GM10248 (cell line): ENCODE measurements around the gene ALG10.
"Not testable (repeated sequence)": the region's sequence is repeated elsewhere in the genome, so short reads cannot be mapped to it uniquely, and the experiment has no call there.

ENCODE experiments used
- CTCF ChIA-PET: fragments of 300-600 bp; sonication (Branson Sonifier 250); formaldehyde crosslinking; extraction: SDS; loops from one replicate; lab custom pipeline; 2021; ENCODE audit warnings: antibody characterized with exemption; lab: Yijun Ruan, JAX
- POLR2A ChIA-PET: fragments of 350-650 bp; sonication (Branson Sonifier 250); formaldehyde crosslinking; extraction: SDS; loops from one replicate; lab custom pipeline; 2020; ENCODE audit warnings: antibody characterized with exemption; lab: Yijun Ruan, JAX
- DNase-seq: peaks from one replicate; pipeline ENCODE4 v3.0.0; 2012; ENCODE audit errors: extremely low spot score
- CTCF ChIP-seq: IDR thresholded peaks from 2 replicates; pipeline ENCODE4 v1.5.1; 2012; ENCODE audit warnings: mild to moderate bottlenecking, low read depth; ENCODE audit errors: extremely low read depth, missing control alignments, control extremely low read depth

ALG10 gene

GRCh38 chr12:34022079-34022830 is at the start of gene ALG10:
Gene ALG10, plus strand, starts transcription at chr12:34022496. Its CDS starts 104 bp downstream, at chr12:34022600.
- TF ChIP-seq CTCF = peak; percentile 59
- ChIA-PET CTCF (interaction anchor here (0.7 to 4.6 kb wide), 9 partner anchors 13 to 1567 kb away, joined by 3 to 71 read pairs (median 4); partner anchors contain the start of gene YARS2), POLR2A (interaction anchor here (1.3 kb wide), 2 partner anchors 1266 to 1267 kb away, joined by 3 to 9 read pairs; partner anchors contain the start of gene YARS2)
- DNase-seq = peak; percentile 82

GRCh38 chr12:33972884-33973283 is 49.4 kb upstream of the ALG10 start:
- CTCF ChIA-PET, DNase-seq, POLR2A ChIA-PET: not testable (repeated sequence)

- POLR2A ChIA-PET = no interaction called here
- CTCF ChIA-PET = no interaction called here
- TF ChIP-seq CTCF = no peak
- no peak for DNase-seq
These were observed 44.4 kb upstream of the ALG10 start for GRCh38 chr12:33977887-33978286.

GRCh38 chr12:33988197-33988805 is 34.0 kb upstream of the ALG10 start:
- POLR2A ChIA-PET = no interaction called here
- DNase-seq = no peak
- no peak for TF ChIP-seq CTCF
- CTCF ChIA-PET = no interaction called here

- DNase-seq = no peak
- ChIA-PET POLR2A (no interaction called here), CTCF (no interaction called here)
- TF ChIP-seq CTCF = no peak
These were observed 33.4 kb upstream of the ALG10 start for GRCh38 chr12:33988913-33989312.

- TF ChIP-seq CTCF = no peak
- DNase-seq = no peak
- ChIA-PET CTCF (no interaction called here), POLR2A (no interaction called here)
These were observed 27.2 kb upstream of the ALG10 start for GRCh38 chr12:33994857-33995808.

GRCh38 chr12:34008835-34009234 is 13.5 kb upstream of the ALG10 start:
- CTCF ChIA-PET, POLR2A ChIA-PET, DNase-seq: not testable (repeated sequence)
